ENCODE results near the gene MRI1. TPM values are rescaled to one million over a fixed set of nuclear protein-coding genes. Genes with fewer than 3 reads are reported as not detected.

MRI1 gene
- total RNA-seq, 2 experiments from 2014 or later, result 20.4 to 21.1 TPM

- Mint-ChIP-seq H3K36me3 (ENCODE audit: low read depth) (peaks cover 51% of the 10 kb centered on the region), H3K9me3 (no peaks in the 10 kb centered on the region), H3K27ac (no peak overlapping the region), H3K4me1 (ENCODE audit: low read depth) (peaks cover 21% of the 10 kb centered on the region), H3K27me3 (no peaks in the 10 kb centered on the region), H3K4me3 (no peak overlapping the region)
- Histone ChIP-seq H3K4me3 (ENCODE audit: low read length) (no peak overlapping the region), H3K4me1 (ENCODE audit: insufficient read depth, low read length) (peaks cover 20% of the 10 kb centered on the region), H3K36me3 (ENCODE audit: insufficient read depth, low read length) (peaks cover 19% of the 10 kb centered on the region), H3K9me3 (ENCODE audit: control insufficient read depth in 1 of 2, insufficient read depth in 1 of 2, low read length in 2 of 2) (no peaks in the 10 kb centered on the region), H3K27me3 (ENCODE audit: control insufficient read depth in 1 of 2, insufficient read depth in 2 of 2, low read length in 2 of 2) (no peaks in the 10 kb centered on the region), H3K27ac (ENCODE audit: low read depth in 1 of 2, low read length in 2 of 2) (no peak overlapping the region)
- peak in 1 of 14 experiments; percentile 31 for DNase-seq
- POLR2A ChIA-PET, result no interaction called here
- no peak for ATAC-seq (ENCODE audit: poor library complexity)
- CTCF ChIA-PET, result no interaction called here
- no peak for TF ChIP-seq CTCF (IDR thresholded peaks at IDR 0.05)
- intact Hi-C loops (cut with DNase I, micrococcal nuclease), result no loop called here
These were observed 4.2 kb downstream of the MRI1 start for GRCh38 chr19:13768510-13768909.

- H3K4me1 ChIP-seq (ENCODE audit: insufficient read depth, low read length), result peaks cover 18% of the 10 kb centered on the region
- intact Hi-C loops (cut with DNase I, micrococcal nuclease), result loop anchor here in 1 of 2 experiments (10.0 kb wide), 1 partner anchor 655 kb away; the partner anchor contains the start of genes NACC1 and TRMT1
- Mint-ChIP-seq H3K4me1 (ENCODE audit: low read depth) (peaks cover 27% of the 10 kb centered on the region), H3K27ac (no peak overlapping the region), H3K4me3 (no peak overlapping the region), H3K9me3 (no peaks in the 10 kb centered on the region), H3K27me3 (no peaks in the 10 kb centered on the region), H3K36me3 (ENCODE audit: low read depth) (peaks cover 58% of the 10 kb centered on the region)
- no peak for TF ChIP-seq CTCF (IDR thresholded peaks at IDR 0.05)
- H3K4me3 ChIP-seq (ENCODE audit: low read length), result no peak overlapping the region
- POLR2A ChIA-PET, result no interaction called here
- CTCF ChIA-PET, result no interaction called here
- no peaks in the 10 kb centered on the region for H3K27me3 ChIP-seq (ENCODE audit: control insufficient read depth in 1 of 2, insufficient read depth in 2 of 2, low read length in 2 of 2)
- no peak for DNase-seq
- H3K36me3 ChIP-seq (ENCODE audit: insufficient read depth, low read length), result peaks cover 19% of the 10 kb centered on the region
- ATAC-seq (ENCODE audit: poor library complexity), result no peak
- no peaks in the 10 kb centered on the region for H3K9me3 ChIP-seq (ENCODE audit: control insufficient read depth in 1 of 2, insufficient read depth in 1 of 2, low read length in 2 of 2)
- H3K27ac ChIP-seq (ENCODE audit: low read depth in 1 of 2, low read length in 2 of 2), result no peak overlapping the region
These were observed 5.8 kb downstream of the MRI1 start for GRCh38 chr19:13770013-13770635.

- Histone ChIP-seq H3K4me3 (ENCODE audit: low read length) (peak within 1 kb of the TSS; percentile 85), H3K27ac (ENCODE audit: low read depth in 1 of 2, low read length in 2 of 2) (peak within 1 kb of the TSS; percentile 80 to 84), H3K36me3 (ENCODE audit: insufficient read depth, low read length) (peaks cover 39% of the 10 kb centered on the region), H3K9me3 (ENCODE audit: control insufficient read depth in 1 of 2, insufficient read depth in 1 of 2, low read length in 2 of 2) (peaks cover 0 to 4% of the 10 kb centered on the region in 2 experiments), H3K27me3 (ENCODE audit: control insufficient read depth in 1 of 2, insufficient read depth in 2 of 2, low read length in 2 of 2) (no peaks in the 10 kb centered on the region), H3K4me1 (ENCODE audit: insufficient read depth, low read length) (peaks cover 35% of the 10 kb centered on the region)
- H3K36me3 Mint-ChIP-seq (ENCODE audit: low read depth), result peaks cover 66% of the 10 kb centered on the region
- H3K4me3 Mint-ChIP-seq, result peak within 1 kb of the TSS; percentile 99
- peak; percentile 92 for ATAC-seq (ENCODE audit: poor library complexity)
- ChIA-PET POLR2A (interaction anchor here (0.5 to 4.0 kb wide), 22 partner anchors 10 to 724 kb away, joined by 3 to 39 read pairs (median 4); partner anchors contain the start of genes ASF1B, MRI1, PRKACA and ZSWIM4), CTCF (interaction anchor here (1.0 to 3.5 kb wide), 4 partner anchors 15 to 809 kb away, joined by 3 to 18 read pairs (median 4); no protein-coding TSS in a partner anchor)
- intact Hi-C loops (cut with DNase I, micrococcal nuclease), result loop anchor here (1.0 to 10.0 kb wide), 6 partner anchors 20 to 660 kb away; partner anchors contain the start of genes ZSWIM4 (in 2 of the 2), NACC1 (in 1 of the 2) and TRMT1 (in 1 of the 2)
- peak within 1 kb of the TSS; percentile 93 for H3K27ac Mint-ChIP-seq
- peak; percentile 77 to 93 (median 86) for DNase-seq
- H3K4me1 Mint-ChIP-seq (ENCODE audit: low read depth), result peaks cover 29% of the 10 kb centered on the region
- TF ChIP-seq CTCF (IDR thresholded peaks at IDR 0.05), result no peak
- no peaks in the 10 kb centered on the region for H3K27me3 Mint-ChIP-seq
- no peaks in the 10 kb centered on the region for H3K9me3 Mint-ChIP-seq
These were observed 10.2 kb downstream of the MRI1 start, which contains the start of gene C19orf53 for GRCh38 chr19:13774217-13775191. C19orf53 (plus strand) TSS chr19:13774456; CDS start chr19:13774478, 22 bp downstream.
